GM23248 (cell line): ENCODE results near the gene S100A4. TPM values are rescaled to one million over a fixed set of nuclear protein-coding genes. Genes with fewer than 3 reads are reported as not detected.
A peak's percentile ranks its signal among the peaks of the same experiment; 100 is the strongest.

ENCODE experiments used
- DNase-seq: peaks from one replicate; pipeline ENCODE4 v3.0.0-alpha.2; 2015
- H2AFZ ChIP-seq: fragments of 200-600 bp; sonication (generic); 2 replicates; pipeline ENCODE4 v1.6.1; 2016; ENCODE audit warnings: antibody characterized with exemption
- H3F3A ChIP-seq: fragments of 200-600 bp; sonication (generic); 2 replicates; pipeline ENCODE4 v1.6.1; 2016; ENCODE audit warnings: mild to moderate bottlenecking, antibody characterized with exemption, mixed run types; ENCODE audit not compliant: insufficient read depth
- H3K27ac ChIP-seq: fragments of 200-600 bp; sonication (generic); 2 replicates; pipeline ENCODE4 v1.5.1; 2016; ENCODE audit warnings: mild to moderate bottlenecking
- H3K27me3 ChIP-seq: fragments of 200-600 bp; sonication (generic); replicated peaks from 2 replicates; pipeline ENCODE4 v1.6.1; 2016; ENCODE audit warnings: mild to moderate bottlenecking; ENCODE audit not compliant: insufficient read depth
- H3K36me3 ChIP-seq: fragments of 200-600 bp; sonication (generic); 2 replicates; pipeline ENCODE4 v1.6.1; 2016; ENCODE audit warnings: low read depth, mild to moderate bottlenecking
- H3K4me1 ChIP-seq: fragments of 200-600 bp; sonication (generic); 2 replicates; pipeline ENCODE4 v1.6.1; 2016; ENCODE audit warnings: mild to moderate bottlenecking; ENCODE audit not compliant: insufficient read depth
- H3K4me2 ChIP-seq: fragments of 200-600 bp; sonication (generic); one replicate; pipeline ENCODE4 v1.6.1; 2016; ENCODE audit warnings: mild to moderate bottlenecking; ENCODE audit not compliant: unreplicated experiment
- H3K4me3 ChIP-seq: fragments of 200-600 bp; sonication (generic); 2 replicates; pipeline ENCODE4 v1.5.1; 2016; ENCODE audit warnings: mild to moderate bottlenecking
- H3K79me2 ChIP-seq: fragments of 200-600 bp; sonication (generic); 2 replicates; pipeline ENCODE4 v1.6.1; 2016; ENCODE audit warnings: mild to moderate bottlenecking; ENCODE audit not compliant: insufficient read depth
- H3K9ac ChIP-seq: fragments of 200-600 bp; sonication (generic); 2 replicates; pipeline ENCODE4 v1.6.1; 2016; ENCODE audit warnings: mild to moderate bottlenecking
- H3K9me2 ChIP-seq: fragments of 200-600 bp; sonication (generic); 2 replicates; pipeline ENCODE4 v1.6.1; 2016; ENCODE audit warnings: mixed run types, mild to moderate bottlenecking, moderate library complexity; ENCODE audit not compliant: insufficient read depth
- H3K9me3 ChIP-seq: fragments of 200-600 bp; sonication (generic); one replicate; pipeline ENCODE4 v1.6.1; 2017; ENCODE audit warnings: low read depth
- H4K20me1 ChIP-seq: fragments of 200-600 bp; sonication (generic); 2 replicates; pipeline ENCODE4 v1.6.0; 2016; ENCODE audit not compliant: insufficient read depth
- EZH2 ChIP-seq: fragments of 200-600 bp; sonication (generic); IDR thresholded peaks from 2 replicates; pipeline ENCODE4 v1.6.1; 2018; ENCODE audit warnings: antibody characterized with exemption, mild to moderate bottlenecking; ENCODE audit not compliant: insufficient read depth, poor library complexity, severe bottlenecking
- EZH2phosphoT487 ChIP-seq: fragments of 200-600 bp; sonication (generic); IDR thresholded peaks from 2 replicates; pipeline ENCODE4 v1.6.1; 2018; ENCODE audit warnings: antibody characterized with exemption, moderate library complexity, mild to moderate bottlenecking, low read depth; ENCODE audit not compliant: insufficient read depth
- WGBS, 2 experiments: methylation state at CpG; one replicate each; pipeline ENCODE4 v1.1.6; 2015 to 2017; ENCODE audit warnings: low lambda C conversion rate in 2 of 2, low coverage in 1 of 2; ENCODE audit errors: missing lambda C conversion rate in 2 of 2; 5-methylcytosine and 5-hydroxymethylcytosine counted together
- in situ Hi-C: fragments of 300-500 bp; cut with MboI; formaldehyde crosslinking; loops from 2 replicates; pipeline ENCODE4 v1.15.0; 2020
- polyA plus RNA-seq: library from polyadenylated mRNA; unstranded; fragments of >200 nt; fragmentation: Nextera tagmentation; extraction: Ambion mirVana; gene quantifications from 2 replicates; pipeline ENCODE4 v1.2.1, GENCODE V29; 2016
- total RNA-seq: library from RNA; depleted of rRNA; stranded (reverse); fragments of >200 nt; shearing (Covaris generic); gene quantifications from 2 replicates; pipeline ENCODE4 v1.2.3, GENCODE V29; 2014; rRNA removed

Gene S100A4
- total and polyA plus RNA-seq, 2 experiments from 2014 or later: 236 to 610 TPM

GRCh38 chr1:153495536-153495935, 50.1 kb downstream of the S100A4 start:
- Histone ChIP-seq H3K4me2 (no peak overlapping the region), H3K27me3 (no peaks in the 10 kb centered on the region; the same call in 1 of the 2 replicates), H2AFZ (no peak overlapping the region), H3K36me3 (no peaks in the 10 kb centered on the region), H3K4me3 (no peak overlapping the region), H3K9ac (no peak overlapping the region), H3F3A (peaks cover 9% of the 10 kb centered on the region), H3K9me3 (no peaks in the 10 kb centered on the region), H3K27ac (no peak overlapping the region), H3K4me1 (peaks cover 9% of the 10 kb centered on the region), H4K20me1 (no peaks in the 10 kb centered on the region), H3K9me2 (no peaks in the 10 kb centered on the region), H3K79me2 (no peaks in the 10 kb centered on the region)
- 41 to 46% methylated on average over 5 to 6 of the region's 6 CpGs for WGBS, 2 experiments
- in situ Hi-C loops: no loop called here
- no peak for DNase-seq
- TF ChIP-seq EZH2phosphoT487 (no peak), EZH2 (no peak)

DNA sequence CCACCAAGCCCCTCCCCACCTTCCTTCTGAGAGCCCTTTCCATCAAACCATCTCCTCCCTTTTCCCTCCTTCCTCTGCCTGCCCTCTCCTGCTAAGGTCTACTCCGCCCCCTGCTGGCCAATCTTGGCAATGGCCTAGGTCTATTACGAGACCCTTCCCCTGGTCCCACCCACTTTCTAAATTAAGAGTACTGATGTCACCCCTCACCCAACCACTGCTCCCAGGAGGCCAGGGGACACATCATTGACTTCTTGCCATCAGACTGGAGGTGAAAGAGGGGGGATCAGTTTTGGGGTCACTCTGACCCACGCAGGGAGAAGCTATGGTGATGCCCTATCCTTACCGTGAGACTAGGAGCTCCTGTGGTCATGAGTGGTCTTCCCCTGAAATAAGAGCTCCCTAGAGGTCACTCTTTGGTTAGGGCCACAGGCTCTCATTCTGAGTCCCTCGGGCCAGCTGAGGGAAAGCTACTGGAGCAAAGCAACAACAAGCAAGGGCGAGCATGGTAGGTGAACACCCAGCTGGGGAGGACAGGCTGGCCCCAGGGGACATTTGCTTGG, 50.5 kb downstream of the S100A4 start:
- Histone ChIP-seq H3K4me2 (no peak overlapping the region), H3K4me3 (no peak overlapping the region), H4K20me1 (no peaks in the 10 kb centered on the region), H3K9me3 (no peaks in the 10 kb centered on the region), H3K27me3 (no peaks in the 10 kb centered on the region; the same call in 1 of the 2 replicates), H3K4me1 (peaks cover 12% of the 10 kb centered on the region), H2AFZ (no peak overlapping the region), H3K36me3 (no peaks in the 10 kb centered on the region), H3K9ac (no peak overlapping the region), H3K9me2 (no peaks in the 10 kb centered on the region), H3K27ac (no peak overlapping the region), H3F3A (peaks cover 12% of the 10 kb centered on the region), H3K79me2 (no peaks in the 10 kb centered on the region)
- in situ Hi-C loops: no loop called here
- DNase-seq: peak; percentile 70
- WGBS, 2 experiments: 46 to 51% methylated on average over 6 of the region's 6 CpGs
- no peak for TF ChIP-seq EZH2phosphoT487
- TF ChIP-seq EZH2: no peak

Other genes with a start within 250 kb of the S100A4 start
- not detected in 2 replicates for gene PGLYRP3, start 232.9 kb downstream of the S100A4 start, total RNA-seq
- gene PGLYRP3, start 232.9 kb downstream of the S100A4 start, polyA plus RNA-seq: not detected in 2 replicates
- not detected in 2 replicates for gene PGLYRP4, start 197.0 kb downstream of the S100A4 start, total RNA-seq
- gene PGLYRP4, start 197.0 kb downstream of the S100A4 start, polyA plus RNA-seq: not detected in 2 replicates
- not detected in 2 replicates for gene S100A9, start 188.0 kb downstream of the S100A4 start, total RNA-seq
- gene S100A9, start 188.0 kb downstream of the S100A4 start, polyA plus RNA-seq: not detected in 2 replicates
- gene S100A12, start 170.2 kb downstream of the S100A4 start, total RNA-seq: not detected in 2 replicates
- gene S100A12, start 170.2 kb downstream of the S100A4 start, polyA plus RNA-seq: not detected in 2 replicates
- not detected in 2 replicates for gene S100A8, start 154.7 kb downstream of the S100A4 start, total RNA-seq
- not detected in 2 replicates for gene S100A8, start 154.7 kb downstream of the S100A4 start, polyA plus RNA-seq
- not detected in 2 replicates for gene S100A7A, start 129.3 kb downstream of the S100A4 start, total RNA-seq
- gene S100A7A, start 129.3 kb downstream of the S100A4 start, polyA plus RNA-seq: not detected in 2 replicates
- not detected in 2 replicates for gene S100A7, start 85.2 kb downstream of the S100A4 start, total RNA-seq
- not detected in 2 replicates for gene S100A7, start 85.2 kb downstream of the S100A4 start, polyA plus RNA-seq
- gene S100A6, start 9.8 kb downstream of the S100A4 start, total RNA-seq: 550 and 683 TPM in 2 replicates
- 2,862 and 2,893 TPM in 2 replicates for gene S100A6, start 9.8 kb downstream of the S100A4 start, polyA plus RNA-seq
- gene S100A5, start 4.9 kb downstream of the S100A4 start, total RNA-seq: not detected in 2 replicates
- gene S100A5, start 4.9 kb downstream of the S100A4 start, polyA plus RNA-seq: 0.41 TPM in 1 of 2 replicates, not detected in the other
- gene S100A3, start 3.5 kb upstream of the S100A4 start, total RNA-seq: 2.2 and 3.8 TPM in 2 replicates
- gene S100A3, start 3.5 kb upstream of the S100A4 start, polyA plus RNA-seq: 7.5 and 8.0 TPM in 2 replicates
- 1.7 and 9.0 TPM in 2 replicates for gene S100A2, start 20.0 kb upstream of the S100A4 start, total RNA-seq
- 8.6 and 11.8 TPM in 2 replicates for gene S100A2, start 20.0 kb upstream of the S100A4 start, polyA plus RNA-seq
- gene S100A16, start 67.3 kb upstream of the S100A4 start, total RNA-seq: 495 and 615 TPM in 2 replicates
- 801 and 826 TPM in 2 replicates for gene S100A16, start 67.3 kb upstream of the S100A4 start, polyA plus RNA-seq
- 2.1 TPM in 1 of 2 replicates, not detected in the other for gene S100A14, start 70.5 kb upstream of the S100A4 start, total RNA-seq
- 0.31 and 0.32 TPM in 2 replicates for gene S100A14, start 70.5 kb upstream of the S100A4 start, polyA plus RNA-seq
- 127 and 159 TPM in 2 replicates for gene S100A13, start 81.7 kb upstream of the S100A4 start, total RNA-seq
- 540 and 552 TPM in 2 replicates for gene S100A13, start 81.7 kb upstream of the S100A4 start, polyA plus RNA-seq
- not detected in 2 replicates for gene S100A1, start 82.6 kb upstream of the S100A4 start, total RNA-seq
- 0.30 TPM in 1 of 2 replicates, not detected in the other for gene S100A1, start 82.6 kb upstream of the S100A4 start, polyA plus RNA-seq
- 26.9 and 37.8 TPM in 2 replicates for gene CHTOP, start 88.3 kb upstream of the S100A4 start, total RNA-seq
- 42.2 and 44.2 TPM in 2 replicates for gene CHTOP, start 88.3 kb upstream of the S100A4 start, polyA plus RNA-seq
- gene SNAPIN, start 112.9 kb upstream of the S100A4 start, total RNA-seq: 50.2 and 70.5 TPM in 2 replicates
- 82.1 and 83.8 TPM in 2 replicates for gene SNAPIN, start 112.9 kb upstream of the S100A4 start, polyA plus RNA-seq
- 176 and 180 TPM in 2 replicates for gene ILF2, start 125.2 kb upstream of the S100A4 start, total RNA-seq
- 174 and 178 TPM in 2 replicates for gene ILF2, start 125.2 kb upstream of the S100A4 start, polyA plus RNA-seq
- gene NPR1, start 132.9 kb upstream of the S100A4 start, total RNA-seq: 0.25 TPM in 1 of 2 replicates, not detected in the other
- gene NPR1, start 132.9 kb upstream of the S100A4 start, polyA plus RNA-seq: 0.09 and 0.19 TPM in 2 replicates
- gene INTS3, start 182.2 kb upstream of the S100A4 start, total RNA-seq: 40.2 and 41.5 TPM in 2 replicates
- gene INTS3, start 182.2 kb upstream of the S100A4 start, polyA plus RNA-seq: 17.3 and 19.9 TPM in 2 replicates
- 8.8 and 11.4 TPM in 2 replicates for gene SLC27A3, start 229.6 kb upstream of the S100A4 start, total RNA-seq
- 5.6 and 9.2 TPM in 2 replicates for gene SLC27A3, start 229.6 kb upstream of the S100A4 start, polyA plus RNA-seq